Mesothelial cell of epicardium (in vitro differentiated cells): ENCODE data around the gene LYPD6. TPM values are rescaled to one million over a fixed set of nuclear protein-coding genes. Genes with fewer than 3 reads are reported as not detected.

Experiments
- DNase-seq, 2 experiments: peaks; one replicate each; pipeline ENCODE4 v3.0.0; 2021; ENCODE audit warnings: low spot score in 2 of 2; ENCODE audit not compliant: unreplicated experiment in 2 of 2
- H3K27ac Mint-ChIP-seq: 2 replicates; pipeline ENCODE4 v1.8.0; 2021; ENCODE audit warnings: mixed read lengths
- H3K27me3 Mint-ChIP-seq: 2 replicates; pipeline ENCODE4 v1.8.0; 2021; ENCODE audit warnings: low read depth, mixed read lengths
- H3K36me3 Mint-ChIP-seq: 2 replicates; pipeline ENCODE4 v1.8.0; 2021; ENCODE audit warnings: mixed read lengths
- H3K4me1 Mint-ChIP-seq: 2 replicates; pipeline ENCODE4 v1.8.0; 2021; ENCODE audit warnings: mixed read lengths
- H3K4me3 Mint-ChIP-seq: 2 replicates; pipeline ENCODE4 v1.8.0; 2021; ENCODE audit warnings: mild to moderate bottlenecking, moderate library complexity, mixed read lengths
- H3K9me3 Mint-ChIP-seq: 2 replicates; pipeline ENCODE4 v1.8.0; 2021; ENCODE audit warnings: mixed read lengths
- total RNA-seq: library from RNA; stranded (reverse); gene quantifications from 3 replicates; pipeline ENCODE4 v1.2.1, GENCODE V29; 2021
- TF ChIP-seq, protein P1 (sequence below): fragments of 200-600 bp; sonication (generic); IDR thresholded peaks from one replicate; pipeline ENCODE4 v1.5.0; 2021; ENCODE audit warnings: antibody characterized with exemption; ENCODE audit not compliant: unreplicated experiment

The LYPD6 gene
- total RNA-seq, 1 donor from 2014 or later, result 16.2 TPM

DNA sequence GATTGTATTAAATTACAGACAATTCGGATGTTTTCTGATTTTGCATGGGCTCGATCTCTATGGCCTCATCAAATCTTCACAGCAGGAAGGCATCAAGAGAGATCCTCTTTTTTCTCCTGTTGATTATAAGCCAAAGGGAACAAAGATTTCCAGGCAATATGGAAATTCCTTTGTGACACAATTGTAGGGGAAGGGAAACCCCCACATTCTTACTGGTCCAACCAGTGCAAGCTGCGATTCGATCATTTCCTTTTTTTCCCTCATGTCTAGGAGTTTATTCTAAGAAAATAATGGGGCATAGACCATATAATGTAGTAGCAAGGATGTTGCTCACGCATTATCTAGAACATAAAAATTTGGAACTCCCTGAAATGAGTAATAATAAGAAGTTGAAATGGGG, 87.7 kb downstream of the LYPD6 start:
- no peak for DNase-seq
- TF ChIP-seq, protein P1, sequence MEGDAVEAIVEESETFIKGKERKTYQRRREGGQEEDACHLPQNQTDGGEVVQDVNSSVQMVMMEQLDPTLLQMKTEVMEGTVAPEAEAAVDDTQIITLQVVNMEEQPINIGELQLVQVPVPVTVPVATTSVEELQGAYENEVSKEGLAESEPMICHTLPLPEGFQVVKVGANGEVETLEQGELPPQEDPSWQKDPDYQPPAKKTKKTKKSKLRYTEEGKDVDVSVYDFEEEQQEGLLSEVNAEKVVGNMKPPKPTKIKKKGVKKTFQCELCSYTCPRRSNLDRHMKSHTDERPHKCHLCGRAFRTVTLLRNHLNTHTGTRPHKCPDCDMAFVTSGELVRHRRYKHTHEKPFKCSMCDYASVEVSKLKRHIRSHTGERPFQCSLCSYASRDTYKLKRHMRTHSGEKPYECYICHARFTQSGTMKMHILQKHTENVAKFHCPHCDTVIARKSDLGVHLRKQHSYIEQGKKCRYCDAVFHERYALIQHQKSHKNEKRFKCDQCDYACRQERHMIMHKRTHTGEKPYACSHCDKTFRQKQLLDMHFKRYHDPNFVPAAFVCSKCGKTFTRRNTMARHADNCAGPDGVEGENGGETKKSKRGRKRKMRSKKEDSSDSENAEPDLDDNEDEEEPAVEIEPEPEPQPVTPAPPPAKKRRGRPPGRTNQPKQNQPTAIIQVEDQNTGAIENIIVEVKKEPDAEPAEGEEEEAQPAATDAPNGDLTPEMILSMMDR, result no peak
- no peaks in the 10 kb centered on the region for H3K36me3 Mint-ChIP-seq
- H3K27me3 Mint-ChIP-seq, result no peaks in the 10 kb centered on the region
- H3K4me3 Mint-ChIP-seq, result no peak overlapping the region
- peaks cover 33% of the 10 kb centered on the region for H3K4me1 Mint-ChIP-seq
- H3K9me3 Mint-ChIP-seq, result no peaks in the 10 kb centered on the region
- peak overlapping the region; percentile 12 for H3K27ac Mint-ChIP-seq

DNA sequence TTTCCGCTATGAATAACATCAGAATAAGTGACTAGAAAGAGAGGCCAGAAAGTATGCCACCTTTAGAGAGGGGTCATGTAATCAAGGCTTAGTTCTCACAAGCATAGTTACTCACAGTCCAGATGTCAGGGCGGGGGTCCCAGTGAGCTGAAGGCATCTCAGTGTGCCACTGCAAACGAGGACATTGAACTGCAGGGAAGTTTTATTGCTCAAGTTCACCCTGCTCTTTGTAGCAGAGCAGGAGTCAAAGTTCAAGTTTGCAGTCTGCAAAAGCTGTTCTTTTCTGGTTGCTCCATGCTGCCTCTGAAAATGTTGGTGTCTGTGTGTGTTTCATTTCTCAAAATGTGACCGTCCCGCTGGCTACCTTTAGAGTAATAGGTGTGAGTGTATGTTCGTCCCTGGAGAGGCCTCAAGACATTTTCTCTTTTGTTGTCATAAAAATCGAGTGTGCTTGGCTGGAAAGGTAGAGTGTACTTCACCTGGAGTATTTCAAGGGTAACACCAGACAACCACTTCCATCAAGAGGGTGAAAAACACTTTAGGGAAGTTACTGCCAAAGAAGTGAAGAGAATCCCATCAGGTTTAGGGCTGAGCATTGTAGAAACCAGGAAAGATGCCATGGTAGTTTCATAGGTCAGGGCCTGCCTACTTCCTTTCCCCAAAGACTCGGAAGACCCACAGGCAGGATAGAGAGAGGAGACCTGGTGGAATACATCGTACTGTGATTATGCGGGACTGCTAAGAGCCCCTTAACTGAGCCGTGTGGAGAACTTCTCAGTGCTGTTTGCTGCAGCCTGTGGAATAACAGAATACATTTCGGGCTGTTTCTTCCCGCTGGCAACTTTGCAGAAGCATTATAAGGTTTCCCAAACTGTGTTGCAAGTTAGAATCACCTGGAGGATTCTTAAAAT, 89.9 kb downstream of the LYPD6 start:
- Mint-ChIP-seq H3K27ac (peak overlapping the region; percentile 45), H3K27me3 (no peaks in the 10 kb centered on the region), H3K9me3 (no peaks in the 10 kb centered on the region), H3K4me3 (no peak overlapping the region), H3K4me1 (peaks cover 37% of the 10 kb centered on the region), H3K36me3 (peaks cover 9% of the 10 kb centered on the region)
- no peak for DNase-seq
- TF ChIP-seq, protein P1, result no peak

DNA sequence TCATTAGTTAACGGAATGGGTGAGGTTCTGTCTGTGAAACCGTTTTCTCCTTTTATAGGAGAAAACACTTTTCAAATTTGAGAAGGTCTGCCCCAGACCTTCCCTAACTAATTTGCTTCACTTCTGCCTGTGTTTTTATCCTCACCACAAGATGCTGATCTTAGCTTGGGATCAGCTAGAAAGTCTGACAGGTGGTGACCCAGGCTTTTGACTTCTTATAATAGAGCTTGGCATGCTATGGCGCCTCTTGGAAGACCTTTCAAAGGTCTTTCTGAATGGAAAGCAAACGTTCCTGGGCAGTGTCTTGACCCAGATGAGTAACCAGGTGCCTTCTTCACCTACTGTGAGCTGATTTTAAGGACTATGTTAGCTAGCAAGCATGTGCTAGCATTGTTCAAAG, 91.4 kb downstream of the LYPD6 start:
- Mint-ChIP-seq H3K9me3 (no peaks in the 10 kb centered on the region), H3K27ac (peak overlapping the region; percentile 92), H3K36me3 (peaks cover 9% of the 10 kb centered on the region), H3K27me3 (no peaks in the 10 kb centered on the region), H3K4me1 (peaks cover 45% of the 10 kb centered on the region), H3K4me3 (no peak overlapping the region)
- TF ChIP-seq, protein P1, result no peak
- DNase-seq, result no peak

DNA sequence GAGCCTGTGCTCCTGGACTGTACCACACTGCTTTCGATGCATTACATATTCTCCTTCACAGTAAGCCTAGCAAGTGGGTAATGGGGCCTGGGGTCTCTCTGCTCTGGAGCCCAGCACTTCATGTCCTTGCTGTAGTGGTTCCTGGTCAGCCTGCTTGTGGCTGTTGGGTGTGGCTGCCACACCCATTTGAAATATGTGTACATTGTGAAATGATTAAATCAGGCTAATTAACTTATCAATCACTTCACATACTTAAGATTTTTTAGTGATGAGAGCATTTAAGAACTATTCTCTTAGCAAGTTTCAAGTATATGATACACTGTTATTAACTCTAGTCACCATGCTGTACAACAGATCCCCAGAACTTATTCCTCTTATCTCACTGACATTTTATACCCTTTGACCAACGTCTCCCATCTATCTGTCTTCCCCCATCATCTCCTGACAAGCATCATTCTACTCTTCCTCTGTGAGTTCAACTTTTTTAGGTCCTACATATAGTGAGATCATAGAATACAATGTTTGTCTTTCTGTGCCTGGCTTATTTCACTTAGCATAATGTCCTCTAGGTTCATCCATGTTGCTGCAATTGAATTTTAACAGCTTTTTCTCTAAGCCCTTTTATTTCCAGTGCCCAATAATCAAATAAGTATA, 92.1 kb downstream of the LYPD6 start:
- Mint-ChIP-seq H3K27ac (peak overlapping the region; percentile 92), H3K9me3 (no peaks in the 10 kb centered on the region), H3K4me3 (no peak overlapping the region), H3K36me3 (peaks cover 9% of the 10 kb centered on the region), H3K4me1 (peaks cover 51% of the 10 kb centered on the region), H3K27me3 (no peaks in the 10 kb centered on the region)
- no peak for DNase-seq
- TF ChIP-seq, protein P1, result no peak

DNA sequence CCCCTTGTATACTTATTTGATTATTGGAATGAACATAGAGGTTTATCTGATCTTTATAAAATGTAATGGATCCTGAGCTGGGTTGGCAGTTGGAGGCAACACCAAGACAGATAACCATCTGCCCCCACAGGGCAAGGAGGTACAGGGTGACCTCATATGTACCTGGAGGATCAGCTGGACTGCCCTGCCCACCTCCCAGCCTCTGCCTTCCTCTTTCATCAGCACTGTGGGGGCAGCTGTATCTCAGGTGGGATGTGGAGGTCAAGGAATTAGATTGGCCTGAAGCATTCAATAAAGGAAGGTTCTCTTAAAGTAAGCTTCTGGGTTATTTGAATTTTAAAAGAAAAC, 92.6 kb downstream of the LYPD6 start:
- H3K4me3 Mint-ChIP-seq, result no peak overlapping the region
- H3K27ac Mint-ChIP-seq, result peak overlapping the region; percentile 92
- TF ChIP-seq, protein P1, result no peak
- no peaks in the 10 kb centered on the region for H3K27me3 Mint-ChIP-seq
- peaks cover 9% of the 10 kb centered on the region for H3K36me3 Mint-ChIP-seq
- no peaks in the 10 kb centered on the region for H3K9me3 Mint-ChIP-seq
- H3K4me1 Mint-ChIP-seq, result peaks cover 54% of the 10 kb centered on the region
- DNase-seq, result no peak
